H1 (cell line): Measurements from ENCODE around the gene CABP4. TPM values are rescaled to one million over a fixed set of nuclear protein-coding genes. Genes with fewer than 3 reads are reported as not detected.

Experiments
- CHD7 ChIP-seq: fragments of 300-600 bp; sonication (generic); IDR thresholded peaks from 2 replicates; pipeline ENCODE4 v1.7.1; 2012; ENCODE audit warnings: low read length, moderate library complexity, mild to moderate bottlenecking, inconsistent platforms; ENCODE audit not compliant: insufficient replicate concordance
- RFX5 ChIP-seq: IDR thresholded peaks from 2 replicates; pipeline ENCODE4 v1.6.1; 2011; ENCODE audit warnings: low read depth, low read length, improper control_type of control experiment, borderline replicate concordance
- TAF1 ChIP-seq: IDR thresholded peaks from 2 replicates; pipeline ENCODE4 v1.6.1; 2011; ENCODE audit warnings: mild to moderate bottlenecking, low read depth, low read length
- YY1 ChIP-seq: IDR thresholded peaks from 2 replicates; pipeline ENCODE4 v1.6.1; 2011; ENCODE audit warnings: low read depth, mild to moderate bottlenecking, low read length
- polyA plus RNA-seq, 7 experiments: library from polyadenylated mRNA; depleted of rRNA in 3 of 7; stranded (reverse) in 5 of 7; unstranded in 2 of 7; fragments of >200 nt in 5 of 7; fragments of 200-250 nt in 2 of 7; gene quantifications; 1 replicate in 5 of 7; 2 replicates in 1 of 7; 4 replicates in 1 of 7; pipeline versions ENCODE4 v1.2.1 to v1.2.3, GENCODE V29; 2011 to 2013; ENCODE audit warnings: missing spikeins in 2 of 7, mixed read lengths in 2 of 7
- total RNA-seq: library from RNA; stranded (reverse); fragmentation: NEBNext Ultra II Directional; extraction: Animal tissue kit (Norgen Biotek cat#: 25700); gene quantifications from 2 replicates; pipeline ENCODE4 v1.2.1, GENCODE V29; 2021

The CABP4 gene
- total and polyA plus RNA-seq, 2 of the 8 experiments (the other 6 are each of a cell fraction or from before 2014, with no cell fraction given): not detected

DNA sequence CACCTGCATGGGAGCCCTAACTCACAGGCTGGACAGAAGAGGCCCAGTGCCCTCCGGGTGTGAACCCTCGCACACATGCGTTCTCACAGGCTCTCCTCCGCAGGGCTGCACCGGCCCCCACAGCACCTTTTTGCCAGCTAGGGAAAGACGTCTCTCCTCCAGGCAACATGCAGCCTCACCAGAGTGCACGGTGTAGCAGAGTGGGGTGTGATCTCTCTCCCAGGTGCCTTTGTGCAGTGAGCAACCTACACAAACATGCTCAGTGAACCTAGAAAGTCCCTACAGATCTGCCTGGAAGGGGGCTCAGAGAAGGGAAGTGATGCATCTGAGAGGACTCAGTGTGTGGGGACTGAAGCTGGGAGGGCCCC lies 43.4 kb upstream of the CABP4 start (continued):
- TF ChIP-seq CHD7 (no peak), TAF1 (no peak), YY1 (no peak), RFX5 (no peak)
- TF ChIP-seq, all 59 proteins: peak for 0
